NCI-H1436 (cell line): ENCODE data around the gene LZTS3.
"Not testable (repeated sequence)": the region's sequence is repeated elsewhere in the genome, so short reads cannot be mapped to it uniquely, and the experiment has no call there.

Experiments used
- DNase-seq: peaks from one replicate; lab custom pipeline; 2025; lab: John Stamatoyannopoulos, UW

LZTS3 gene

DNA sequence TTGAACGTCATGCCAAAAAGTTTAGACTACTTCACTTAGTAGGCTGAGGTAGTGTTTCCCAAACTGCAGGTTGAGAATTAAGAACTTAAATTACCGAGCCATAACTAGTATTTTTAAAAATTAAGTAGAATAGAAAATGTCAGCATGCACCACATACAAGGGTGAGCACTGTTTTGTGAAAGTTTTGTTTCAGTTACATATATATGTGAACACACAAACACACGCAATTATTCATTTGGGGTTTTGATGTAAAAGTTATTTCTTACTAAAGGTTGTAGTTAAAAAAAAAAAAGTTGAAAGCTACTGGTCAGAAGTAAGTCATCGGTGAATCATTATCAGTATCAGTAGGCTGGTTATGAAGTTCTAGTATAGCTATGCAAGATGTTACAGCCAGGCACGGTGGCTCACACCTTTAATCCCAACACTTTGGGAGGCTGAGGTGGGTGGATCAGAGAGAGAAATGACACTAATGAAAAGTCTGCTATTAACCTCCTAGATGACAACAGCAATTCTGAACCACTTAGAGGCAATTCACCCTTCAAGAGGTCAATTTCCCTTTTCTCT is 37.8 kb downstream of the LZTS3 start:
- no peak for DNase-seq

- no peak for DNase-seq
Measured at GRCh38 chr20:3134151-3134550, 39.2 kb downstream of the LZTS3 start.

- no peak for DNase-seq
Measured at GRCh38 chr20:3133155-3133554, 40.2 kb downstream of the LZTS3 start.

DNA sequence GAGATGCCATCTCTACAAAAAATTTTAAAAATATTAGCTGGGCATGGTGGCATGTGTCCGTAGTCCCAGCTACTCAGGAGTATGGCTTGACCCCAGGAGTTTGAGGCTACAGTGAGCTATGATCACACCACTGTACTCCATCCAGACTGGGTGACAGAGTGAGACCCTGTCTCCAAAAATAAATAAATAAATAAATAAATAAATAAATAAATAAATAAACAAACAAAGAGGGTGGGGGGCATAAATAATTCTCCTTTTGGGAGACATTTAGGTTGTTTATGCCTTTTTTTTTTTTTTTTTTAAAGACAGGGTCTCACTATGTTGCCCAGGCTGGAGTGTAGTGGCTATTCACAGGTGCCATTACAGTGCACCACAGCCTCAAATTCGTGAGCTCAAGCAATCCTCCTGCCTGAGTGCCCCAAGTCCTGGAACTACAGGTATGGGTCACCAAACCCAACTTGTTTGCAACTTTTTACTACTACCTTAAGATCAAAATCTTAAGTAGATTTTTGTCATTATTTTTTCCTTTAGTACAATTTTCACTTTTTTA is 43.2 kb downstream of the LZTS3 start:
- DNase-seq = no peak

DNA sequence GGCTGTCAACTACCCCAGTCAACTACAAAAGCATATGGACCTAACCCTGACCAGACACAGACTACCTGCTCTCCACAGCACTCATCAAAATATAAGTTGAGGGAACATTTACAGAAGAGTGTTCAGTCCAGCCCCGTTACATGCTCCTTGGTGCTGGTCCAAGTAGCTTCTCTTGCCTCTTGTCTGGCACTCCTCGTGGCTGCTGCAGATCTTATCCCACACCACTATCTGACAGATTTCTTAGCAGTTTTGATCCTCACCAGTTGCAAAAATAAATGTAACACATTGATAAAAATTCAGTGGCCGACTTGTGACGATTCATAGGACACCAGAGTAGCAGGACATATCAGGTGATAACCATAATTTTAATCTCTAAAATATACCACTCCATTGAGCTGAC is 44.3 kb downstream of the LZTS3 start:
- no peak for DNase-seq

DNA sequence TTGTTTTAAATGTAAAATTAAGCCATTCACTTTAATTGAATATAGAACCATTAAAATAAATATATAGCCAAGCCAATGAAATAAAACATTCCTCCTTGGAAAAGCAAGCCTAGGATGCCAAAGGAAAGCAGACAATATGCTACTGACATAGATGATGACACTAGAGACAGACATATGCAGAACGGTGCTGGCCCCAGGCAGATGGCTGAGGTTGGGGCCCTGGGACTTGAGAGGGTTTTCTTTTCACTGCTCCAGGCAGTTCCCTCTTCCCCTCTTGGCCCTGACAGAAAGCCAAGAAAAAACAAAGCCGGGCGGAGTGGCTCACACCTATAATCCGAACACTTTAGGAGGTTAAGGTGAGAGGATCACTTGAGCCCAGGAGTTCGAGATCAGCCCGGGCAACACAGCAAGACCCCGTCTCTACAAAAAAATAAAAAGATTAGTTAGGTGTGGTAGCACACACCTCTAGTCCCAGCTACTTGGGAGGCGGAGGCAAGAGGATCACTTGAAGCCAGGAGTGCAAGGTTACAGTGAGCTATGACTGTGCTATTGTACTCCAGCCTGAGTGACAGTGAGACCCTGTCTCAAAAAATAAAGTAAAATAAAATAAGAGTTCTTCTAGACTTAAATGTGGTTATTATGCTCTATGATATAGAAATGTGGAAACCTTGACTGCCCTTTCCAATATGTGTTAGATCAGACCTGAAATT is 44.9 kb downstream of the LZTS3 start:
- no peak for DNase-seq

GRCh38 chr20:3126527-3126859 is 46.9 kb downstream of the LZTS3 start:
- no peak for DNase-seq

DNA sequence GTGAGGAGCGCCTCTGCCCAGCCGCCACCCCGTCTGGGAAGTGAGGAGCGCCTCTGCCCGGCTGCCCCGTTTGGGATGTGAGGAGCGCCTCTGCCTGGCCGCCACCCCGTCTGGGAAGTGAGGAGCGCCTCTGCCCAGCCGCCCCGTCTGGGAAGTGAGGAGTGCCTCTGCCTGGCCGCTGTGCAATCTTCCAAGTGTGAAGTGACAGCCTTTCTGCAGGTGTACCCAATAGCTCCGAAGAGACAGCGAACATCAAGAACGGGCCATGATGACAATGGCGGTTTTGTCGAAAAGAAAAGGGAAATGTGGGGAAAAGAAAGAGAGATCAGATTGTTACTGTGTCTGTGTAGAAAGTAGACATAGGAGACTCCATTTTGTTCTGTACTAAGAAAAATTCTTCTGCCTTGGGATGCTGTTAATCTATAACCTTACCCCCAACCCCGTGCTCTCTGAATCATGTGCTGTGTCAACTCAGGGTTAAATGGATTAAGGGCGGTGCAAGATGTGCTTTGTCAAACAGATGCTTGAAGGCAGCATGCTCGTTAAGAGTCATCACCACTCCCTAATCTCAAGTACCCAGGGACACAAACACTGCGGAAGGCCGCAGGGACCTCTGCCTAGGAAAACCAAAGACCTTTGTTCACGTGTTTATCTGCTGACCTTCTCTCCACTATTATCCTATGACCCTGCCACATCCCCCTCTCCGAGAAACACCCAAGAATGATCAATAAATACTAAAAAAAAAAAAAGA is 47.4 kb downstream of the LZTS3 start:
- not testable (repeated sequence) for DNase-seq

DNA sequence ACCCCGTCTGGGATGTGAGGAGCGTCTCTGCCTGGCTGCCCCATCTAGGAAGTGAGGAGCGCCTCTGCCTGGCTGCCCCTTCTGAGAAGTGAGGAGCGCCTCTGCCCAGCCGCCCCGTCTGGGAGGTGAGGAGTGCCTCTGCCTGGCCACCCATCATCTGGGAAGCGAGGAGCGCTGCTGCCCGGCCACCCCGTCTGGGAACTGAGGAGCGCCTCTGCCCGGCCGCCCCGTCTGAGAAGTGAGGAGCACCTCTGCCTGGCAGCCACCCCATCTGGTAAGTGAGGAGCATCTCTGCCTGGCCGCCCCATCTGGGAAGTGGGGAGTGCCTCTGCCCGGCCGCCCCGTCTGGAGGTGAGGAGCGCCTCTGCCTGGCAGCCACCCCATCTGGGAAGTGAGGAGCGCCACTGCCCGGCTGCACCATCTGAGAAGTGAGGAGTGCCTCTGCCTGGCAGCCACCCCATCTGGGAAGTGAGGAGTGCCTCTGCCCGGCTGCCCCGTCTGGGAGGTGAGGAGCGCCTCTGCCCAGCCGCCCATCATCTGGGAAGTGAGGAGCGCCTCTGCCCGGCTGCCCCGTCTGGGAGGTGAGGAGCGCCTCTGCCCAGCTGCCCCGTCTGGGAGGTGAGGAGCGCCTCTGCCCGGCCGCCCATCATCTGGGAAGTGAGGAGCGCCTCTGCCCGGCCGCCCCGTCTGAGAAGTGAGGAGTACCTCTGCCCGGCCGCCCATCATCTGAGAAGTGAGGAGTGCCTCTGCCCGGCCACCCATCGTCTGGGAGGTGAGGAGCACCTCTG is 48.4 kb downstream of the LZTS3 start:
- DNase-seq = not testable (repeated sequence)

DNA sequence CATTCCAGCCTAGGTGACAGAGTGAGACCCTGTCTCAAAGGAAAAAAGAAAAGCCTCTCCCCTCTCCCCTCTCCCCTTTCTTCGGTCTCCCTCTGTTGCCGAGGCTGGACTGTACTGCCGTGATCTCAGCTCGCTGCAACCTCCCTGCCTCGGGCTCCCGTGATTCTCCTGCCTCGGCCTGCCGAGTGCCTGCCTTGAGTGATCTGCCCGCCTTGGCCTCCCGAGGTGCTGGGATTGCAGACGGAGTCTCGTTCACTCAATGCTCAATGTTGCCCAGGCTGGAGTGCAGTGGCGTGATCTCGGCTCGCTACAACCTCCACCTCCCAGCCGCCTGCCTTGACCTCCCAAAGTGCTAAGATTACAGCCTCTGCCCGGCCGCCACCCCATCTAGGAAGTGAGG is 49.2 kb downstream of the LZTS3 start:
- not testable (repeated sequence) for DNase-seq

DNA sequence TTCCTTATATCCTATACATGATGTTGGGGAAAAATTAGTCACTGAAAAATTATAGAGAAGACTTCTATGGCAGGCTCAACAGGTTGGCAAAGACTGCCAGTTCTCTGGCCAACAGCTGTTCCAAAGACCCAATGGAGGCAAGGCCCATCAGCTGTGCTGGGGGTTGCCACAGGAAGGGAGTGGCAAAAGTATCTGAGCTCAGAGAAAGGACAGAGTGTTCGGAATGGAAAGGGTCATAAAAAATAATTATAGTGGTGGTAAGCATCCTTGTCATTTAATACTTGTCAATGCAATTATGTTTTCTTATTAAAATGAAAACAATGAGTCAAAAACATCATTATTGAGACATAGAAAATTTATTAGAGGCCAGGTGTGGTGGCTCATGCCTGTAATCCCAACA is 49.8 kb downstream of the LZTS3 start:
- no peak for DNase-seq

GRCh38 chr20:3121955-3122610 is 51.3 kb downstream of the LZTS3 start:
- DNase-seq = no peak

DNA sequence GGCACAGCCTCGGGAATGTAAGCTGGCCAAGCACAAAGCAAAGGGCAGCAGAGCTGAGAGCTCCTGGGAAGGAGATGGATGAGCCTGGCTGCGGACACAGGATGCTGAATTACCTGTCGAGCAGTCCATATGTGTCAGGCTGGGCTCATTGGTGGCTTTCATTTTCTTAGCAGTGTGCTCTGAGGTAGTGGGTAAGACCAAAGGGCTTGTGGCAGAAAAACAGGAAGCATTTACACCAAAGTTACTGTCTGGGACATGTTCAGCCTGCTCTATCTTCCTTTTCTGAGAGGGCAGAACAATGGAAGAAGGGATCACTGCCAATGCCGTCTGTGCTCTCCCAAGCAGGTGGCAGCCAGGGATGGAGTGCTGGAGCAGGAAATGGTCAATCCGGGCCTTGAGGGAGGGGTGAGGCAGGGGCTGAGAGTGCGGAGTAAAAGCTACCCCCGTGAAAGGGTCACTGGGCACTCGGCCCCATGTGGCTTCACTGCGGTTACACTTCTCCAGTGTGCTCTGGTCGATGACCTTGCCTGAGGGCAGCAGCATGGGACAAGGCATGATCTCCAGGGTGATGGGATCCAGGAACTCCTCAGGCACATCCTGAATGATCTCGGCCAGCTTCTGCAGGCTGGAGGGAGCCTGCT is 52.0 kb downstream of the LZTS3 start:
- DNase-seq = no peak

DNA sequence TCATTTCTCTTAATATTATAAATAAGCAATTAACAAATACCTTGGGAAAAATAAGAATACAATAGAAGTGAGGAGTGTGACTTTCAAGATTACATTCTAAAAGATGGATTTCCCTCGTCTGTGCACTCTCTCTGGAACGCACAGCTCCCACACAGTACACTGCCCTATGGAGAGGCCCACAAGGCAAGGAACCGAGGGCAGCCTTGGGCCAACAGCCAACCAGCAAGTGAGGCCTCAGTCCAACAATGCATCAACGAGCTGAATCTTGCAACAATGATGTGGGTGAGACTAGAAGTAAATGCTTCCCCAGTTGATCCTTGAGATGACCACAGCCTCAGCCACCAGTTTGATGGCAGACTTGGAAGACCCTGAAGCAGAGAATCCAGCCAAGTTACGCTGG is 54.3 kb downstream of the LZTS3 start:
- DNase-seq = no peak

GRCh38 chr20:3117839-3118379 is 55.4 kb downstream of the LZTS3 start:
- DNase-seq = not testable (repeated sequence)

DNA sequence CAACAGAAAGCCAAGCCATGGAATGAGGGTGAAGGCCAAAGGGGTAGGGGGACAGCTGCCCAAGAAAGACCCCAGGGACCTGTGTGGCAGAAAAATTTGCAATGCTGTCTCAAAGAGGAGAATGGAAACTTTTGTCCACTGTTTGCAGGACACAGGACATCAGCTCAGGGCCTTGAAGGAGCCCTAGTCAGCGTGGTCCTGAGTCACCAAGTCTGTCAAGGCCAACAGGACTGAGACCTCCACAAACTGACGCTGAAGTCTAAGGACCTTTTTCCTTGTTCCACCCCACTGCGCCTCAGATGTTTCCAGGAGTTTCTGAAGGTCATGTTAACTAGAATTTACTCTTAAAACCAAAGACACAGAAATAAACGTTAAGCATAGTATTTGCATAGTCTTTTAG is 57.0 kb downstream of the LZTS3 start:
- no peak for DNase-seq

GRCh38 chr20:3115190-3116107 is 57.9 kb downstream of the LZTS3 start:
- peak; percentile 24 for DNase-seq
